ENCODE results near the gene XBP1. TPM values are rescaled to one million over a fixed set of nuclear protein-coding genes. Genes with fewer than 3 reads are reported as not detected.

XBP1 gene
- total and polyA plus RNA-seq, 2 experiments from 2014 or later: 95.1 to 195 TPM

DNA sequence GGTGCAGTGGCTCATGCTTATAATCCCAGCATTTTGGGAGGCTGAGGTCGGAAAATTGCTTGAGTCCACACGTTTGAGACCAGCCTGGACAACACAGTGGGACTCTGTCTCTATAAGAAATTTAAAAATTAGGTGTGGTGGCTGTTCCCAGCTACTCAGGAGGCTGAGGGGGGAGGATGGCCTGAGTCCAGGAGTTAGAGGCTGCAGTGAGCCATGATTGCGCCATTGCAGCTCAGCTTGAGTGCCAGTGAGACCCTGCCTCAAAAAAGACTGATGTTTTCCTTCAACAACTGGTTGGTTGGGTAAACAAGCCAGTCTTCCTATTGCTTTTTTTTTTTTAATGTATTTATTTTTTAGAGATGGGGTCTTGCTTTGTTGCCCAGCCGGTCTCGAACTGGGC, 9.2 kb downstream of the XBP1 start:
- DNase-seq (ENCODE audit: low spot score) (no peak), ATAC-seq (no peak)
- no peak for TF ChIP-seq ZNF114 (CRISPR knock-in tag; IDR thresholded peaks at IDR 0.05)
- TF ChIP-seq, protein P1, sequence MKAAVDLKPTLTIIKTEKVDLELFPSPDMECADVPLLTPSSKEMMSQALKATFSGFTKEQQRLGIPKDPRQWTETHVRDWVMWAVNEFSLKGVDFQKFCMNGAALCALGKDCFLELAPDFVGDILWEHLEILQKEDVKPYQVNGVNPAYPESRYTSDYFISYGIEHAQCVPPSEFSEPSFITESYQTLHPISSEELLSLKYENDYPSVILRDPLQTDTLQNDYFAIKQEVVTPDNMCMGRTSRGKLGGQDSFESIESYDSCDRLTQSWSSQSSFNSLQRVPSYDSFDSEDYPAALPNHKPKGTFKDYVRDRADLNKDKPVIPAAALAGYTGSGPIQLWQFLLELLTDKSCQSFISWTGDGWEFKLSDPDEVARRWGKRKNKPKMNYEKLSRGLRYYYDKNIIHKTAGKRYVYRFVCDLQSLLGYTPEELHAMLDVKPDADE (IDR thresholded peaks at IDR 0.05): no peak
- TF ChIP-seq, protein P2, sequence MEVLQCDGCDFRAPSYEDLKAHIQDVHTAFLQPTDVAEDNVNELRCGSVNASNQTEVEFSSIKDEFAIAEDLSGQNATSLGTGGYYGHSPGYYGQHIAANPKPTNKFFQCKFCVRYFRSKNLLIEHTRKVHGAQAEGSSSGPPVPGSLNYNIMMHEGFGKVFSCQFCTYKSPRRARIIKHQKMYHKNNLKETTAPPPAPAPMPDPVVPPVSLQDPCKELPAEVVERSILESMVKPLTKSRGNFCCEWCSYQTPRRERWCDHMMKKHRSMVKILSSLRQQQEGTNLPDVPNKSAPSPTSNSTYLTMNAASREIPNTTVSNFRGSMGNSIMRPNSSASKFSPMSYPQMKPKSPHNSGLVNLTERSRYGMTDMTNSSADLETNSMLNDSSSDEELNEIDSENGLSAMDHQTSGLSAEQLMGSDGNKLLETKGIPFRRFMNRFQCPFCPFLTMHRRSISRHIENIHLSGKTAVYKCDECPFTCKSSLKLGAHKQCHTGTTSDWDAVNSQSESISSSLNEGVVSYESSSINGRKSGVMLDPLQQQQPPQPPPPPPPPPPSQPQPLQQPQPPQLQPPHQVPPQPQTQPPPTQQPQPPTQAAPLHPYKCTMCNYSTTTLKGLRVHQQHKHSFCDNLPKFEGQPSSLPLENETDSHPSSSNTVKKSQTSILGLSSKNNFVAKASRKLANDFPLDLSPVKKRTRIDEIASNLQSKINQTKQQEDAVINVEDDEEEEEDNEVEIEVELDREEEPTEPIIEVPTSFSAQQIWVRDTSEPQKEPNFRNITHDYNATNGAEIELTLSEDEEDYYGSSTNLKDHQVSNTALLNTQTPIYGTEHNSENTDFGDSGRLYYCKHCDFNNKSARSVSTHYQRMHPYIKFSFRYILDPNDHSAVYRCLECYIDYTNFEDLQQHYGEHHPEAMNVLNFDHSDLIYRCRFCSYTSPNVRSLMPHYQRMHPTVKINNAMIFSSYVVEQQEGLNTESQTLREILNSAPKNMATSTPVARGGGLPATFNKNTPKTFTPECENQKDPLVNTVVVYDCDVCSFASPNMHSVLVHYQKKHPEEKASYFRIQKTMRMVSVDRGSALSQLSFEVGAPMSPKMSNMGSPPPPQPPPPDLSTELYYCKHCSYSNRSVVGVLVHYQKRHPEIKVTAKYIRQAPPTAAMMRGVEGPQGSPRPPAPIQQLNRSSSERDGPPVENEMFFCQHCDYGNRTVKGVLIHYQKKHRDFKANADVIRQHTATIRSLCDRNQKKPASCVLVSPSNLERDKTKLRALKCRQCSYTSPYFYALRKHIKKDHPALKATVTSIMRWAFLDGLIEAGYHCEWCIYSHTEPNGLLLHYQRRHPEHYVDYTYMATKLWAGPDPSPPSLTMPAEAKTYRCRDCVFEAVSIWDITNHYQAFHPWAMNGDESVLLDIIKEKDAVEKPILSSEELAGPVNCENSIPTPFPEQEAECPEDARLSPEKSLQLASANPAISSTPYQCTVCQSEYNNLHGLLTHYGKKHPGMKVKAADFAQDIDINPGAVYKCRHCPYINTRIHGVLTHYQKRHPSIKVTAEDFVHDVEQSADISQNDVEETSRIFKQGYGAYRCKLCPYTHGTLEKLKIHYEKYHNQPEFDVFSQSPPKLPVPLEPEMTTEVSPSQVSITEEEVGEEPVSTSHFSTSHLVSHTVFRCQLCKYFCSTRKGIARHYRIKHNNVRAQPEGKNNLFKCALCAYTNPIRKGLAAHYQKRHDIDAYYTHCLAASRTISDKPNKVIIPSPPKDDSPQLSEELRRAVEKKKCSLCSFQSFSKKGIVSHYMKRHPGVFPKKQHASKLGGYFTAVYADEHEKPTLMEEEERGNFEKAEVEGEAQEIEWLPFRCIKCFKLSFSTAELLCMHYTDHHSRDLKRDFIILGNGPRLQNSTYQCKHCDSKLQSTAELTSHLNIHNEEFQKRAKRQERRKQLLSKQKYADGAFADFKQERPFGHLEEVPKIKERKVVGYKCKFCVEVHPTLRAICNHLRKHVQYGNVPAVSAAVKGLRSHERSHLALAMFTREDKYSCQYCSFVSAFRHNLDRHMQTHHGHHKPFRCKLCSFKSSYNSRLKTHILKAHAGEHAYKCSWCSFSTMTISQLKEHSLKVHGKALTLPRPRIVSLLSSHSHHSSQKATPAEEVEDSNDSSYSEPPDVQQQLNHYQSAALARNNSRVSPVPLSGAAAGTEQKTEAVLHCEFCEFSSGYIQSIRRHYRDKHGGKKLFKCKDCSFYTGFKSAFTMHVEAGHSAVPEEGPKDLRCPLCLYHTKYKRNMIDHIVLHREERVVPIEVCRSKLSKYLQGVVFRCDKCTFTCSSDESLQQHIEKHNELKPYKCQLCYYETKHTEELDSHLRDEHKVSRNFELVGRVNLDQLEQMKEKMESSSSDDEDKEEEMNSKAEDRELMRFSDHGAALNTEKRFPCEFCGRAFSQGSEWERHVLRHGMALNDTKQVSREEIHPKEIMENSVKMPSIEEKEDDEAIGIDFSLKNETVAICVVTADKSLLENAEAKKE (CRISPR knock-in tag; IDR thresholded peaks at IDR 0.05): no peak
- TF ChIP-seq ZNF331 (CRISPR knock-in tag; IDR thresholded peaks at IDR 0.05; ENCODE audit: low read depth): no peak
- TF ChIP-seq, protein P3, sequence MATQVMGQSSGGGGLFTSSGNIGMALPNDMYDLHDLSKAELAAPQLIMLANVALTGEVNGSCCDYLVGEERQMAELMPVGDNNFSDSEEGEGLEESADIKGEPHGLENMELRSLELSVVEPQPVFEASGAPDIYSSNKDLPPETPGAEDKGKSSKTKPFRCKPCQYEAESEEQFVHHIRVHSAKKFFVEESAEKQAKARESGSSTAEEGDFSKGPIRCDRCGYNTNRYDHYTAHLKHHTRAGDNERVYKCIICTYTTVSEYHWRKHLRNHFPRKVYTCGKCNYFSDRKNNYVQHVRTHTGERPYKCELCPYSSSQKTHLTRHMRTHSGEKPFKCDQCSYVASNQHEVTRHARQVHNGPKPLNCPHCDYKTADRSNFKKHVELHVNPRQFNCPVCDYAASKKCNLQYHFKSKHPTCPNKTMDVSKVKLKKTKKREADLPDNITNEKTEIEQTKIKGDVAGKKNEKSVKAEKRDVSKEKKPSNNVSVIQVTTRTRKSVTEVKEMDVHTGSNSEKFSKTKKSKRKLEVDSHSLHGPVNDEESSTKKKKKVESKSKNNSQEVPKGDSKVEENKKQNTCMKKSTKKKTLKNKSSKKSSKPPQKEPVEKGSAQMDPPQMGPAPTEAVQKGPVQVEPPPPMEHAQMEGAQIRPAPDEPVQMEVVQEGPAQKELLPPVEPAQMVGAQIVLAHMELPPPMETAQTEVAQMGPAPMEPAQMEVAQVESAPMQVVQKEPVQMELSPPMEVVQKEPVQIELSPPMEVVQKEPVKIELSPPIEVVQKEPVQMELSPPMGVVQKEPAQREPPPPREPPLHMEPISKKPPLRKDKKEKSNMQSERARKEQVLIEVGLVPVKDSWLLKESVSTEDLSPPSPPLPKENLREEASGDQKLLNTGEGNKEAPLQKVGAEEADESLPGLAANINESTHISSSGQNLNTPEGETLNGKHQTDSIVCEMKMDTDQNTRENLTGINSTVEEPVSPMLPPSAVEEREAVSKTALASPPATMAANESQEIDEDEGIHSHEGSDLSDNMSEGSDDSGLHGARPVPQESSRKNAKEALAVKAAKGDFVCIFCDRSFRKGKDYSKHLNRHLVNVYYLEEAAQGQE (IDR thresholded peaks at IDR 0.05; ENCODE audit: unreplicated experiment): no peak
- no peak for TF ChIP-seq CREB1 (CRISPR knock-in tag; IDR thresholded peaks at IDR 0.05; ENCODE audit: low read depth)
- TF ChIP-seq, protein P4, sequence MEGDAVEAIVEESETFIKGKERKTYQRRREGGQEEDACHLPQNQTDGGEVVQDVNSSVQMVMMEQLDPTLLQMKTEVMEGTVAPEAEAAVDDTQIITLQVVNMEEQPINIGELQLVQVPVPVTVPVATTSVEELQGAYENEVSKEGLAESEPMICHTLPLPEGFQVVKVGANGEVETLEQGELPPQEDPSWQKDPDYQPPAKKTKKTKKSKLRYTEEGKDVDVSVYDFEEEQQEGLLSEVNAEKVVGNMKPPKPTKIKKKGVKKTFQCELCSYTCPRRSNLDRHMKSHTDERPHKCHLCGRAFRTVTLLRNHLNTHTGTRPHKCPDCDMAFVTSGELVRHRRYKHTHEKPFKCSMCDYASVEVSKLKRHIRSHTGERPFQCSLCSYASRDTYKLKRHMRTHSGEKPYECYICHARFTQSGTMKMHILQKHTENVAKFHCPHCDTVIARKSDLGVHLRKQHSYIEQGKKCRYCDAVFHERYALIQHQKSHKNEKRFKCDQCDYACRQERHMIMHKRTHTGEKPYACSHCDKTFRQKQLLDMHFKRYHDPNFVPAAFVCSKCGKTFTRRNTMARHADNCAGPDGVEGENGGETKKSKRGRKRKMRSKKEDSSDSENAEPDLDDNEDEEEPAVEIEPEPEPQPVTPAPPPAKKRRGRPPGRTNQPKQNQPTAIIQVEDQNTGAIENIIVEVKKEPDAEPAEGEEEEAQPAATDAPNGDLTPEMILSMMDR (conservative IDR thresholded peaks at IDR 0.05; ENCODE audit: low read depth in 2 of 2): no peak
- TF ChIP-seq NANOG (IDR thresholded peaks at IDR 0.05; ENCODE audit: borderline replicate concordance): no peak
- TF ChIP-seq POLR2AphosphoS5 (IDR thresholded peaks at IDR 0.05; ENCODE audit: low read depth): no peak
- TF ChIP-seq STAT1 (IDR thresholded peaks at IDR 0.05; ENCODE audit: unreplicated experiment): no peak
- no peak for TF ChIP-seq EZH2phosphoT487 (IDR thresholded peaks at IDR 0.05; ENCODE audit: unreplicated experiment)
- no peak for TF ChIP-seq EZH2 (IDR thresholded peaks at IDR 0.05; ENCODE audit: low read depth, unreplicated experiment)
- TF ChIP-seq JUNB (IDR thresholded peaks at IDR 0.05; ENCODE audit: unreplicated experiment): no peak
- Histone ChIP-seq H3F3A (replicated peaks; ENCODE audit: low read depth) (peaks cover 46% of the 10 kb centered on the region), H3K9me2 (ENCODE audit: insufficient read depth) (no peaks in the 10 kb centered on the region), H3K79me2 (replicated peaks; ENCODE audit: insufficient read depth) (peaks cover 8% of the 10 kb centered on the region), H3K27ac (ENCODE audit: low read depth) (no peak overlapping the region), H3K4me2 (no peak overlapping the region), H4K20me1 (replicated peaks; ENCODE audit: insufficient read depth) (peaks cover 30% of the 10 kb centered on the region), H3K27me3 (ENCODE audit: insufficient read depth) (no peaks in the 10 kb centered on the region), H3K4me1 (ENCODE audit: insufficient read depth) (no peaks in the 10 kb centered on the region), H3K36me3 (ENCODE audit: insufficient read depth) (peaks cover 34% of the 10 kb centered on the region), H3K4me3 (no peak overlapping the region), H2AFZ (no peak overlapping the region)
- Mint-ChIP-seq H3K27me3 (ENCODE audit: insufficient read depth, low read depth, poor library complexity) (peaks cover 11% of the 10 kb centered on the region), H3K4me1 (no peaks in the 10 kb centered on the region), H3K9me3 (no peaks in the 10 kb centered on the region), H3K27ac (no peak overlapping the region), H3K36me3 (ENCODE audit: low read depth) (peaks cover 54% of the 10 kb centered on the region), H3K4me3 (no peak overlapping the region)
